Activated CD4-positive, alpha-beta T cell treated with anti-CD3 and anti-CD28 coated beads, Interleukin-10, Interleukin-2, amounts not matched to agents 100 ng/mL and 50 ng/mL, durations not matched to agents 16 hours and 8 hours (primary cell): ENCODE results near the gene TANC1.
A peak's percentile ranks its signal among the peaks of the same experiment; 100 is the strongest.

Source experiments
- DNase-seq: peaks from one replicate; pipeline ENCODE4 v3.0.0-alpha.2; 2020

Gene TANC1

GRCh38 chr2:158968396-158969161, at the start of gene TANC1:
TANC1 (plus strand) TSS chr2:158968640; CDS start chr2:159065911, 97,271 bp downstream.
- peak; percentile 81 for DNase-seq

DNA sequence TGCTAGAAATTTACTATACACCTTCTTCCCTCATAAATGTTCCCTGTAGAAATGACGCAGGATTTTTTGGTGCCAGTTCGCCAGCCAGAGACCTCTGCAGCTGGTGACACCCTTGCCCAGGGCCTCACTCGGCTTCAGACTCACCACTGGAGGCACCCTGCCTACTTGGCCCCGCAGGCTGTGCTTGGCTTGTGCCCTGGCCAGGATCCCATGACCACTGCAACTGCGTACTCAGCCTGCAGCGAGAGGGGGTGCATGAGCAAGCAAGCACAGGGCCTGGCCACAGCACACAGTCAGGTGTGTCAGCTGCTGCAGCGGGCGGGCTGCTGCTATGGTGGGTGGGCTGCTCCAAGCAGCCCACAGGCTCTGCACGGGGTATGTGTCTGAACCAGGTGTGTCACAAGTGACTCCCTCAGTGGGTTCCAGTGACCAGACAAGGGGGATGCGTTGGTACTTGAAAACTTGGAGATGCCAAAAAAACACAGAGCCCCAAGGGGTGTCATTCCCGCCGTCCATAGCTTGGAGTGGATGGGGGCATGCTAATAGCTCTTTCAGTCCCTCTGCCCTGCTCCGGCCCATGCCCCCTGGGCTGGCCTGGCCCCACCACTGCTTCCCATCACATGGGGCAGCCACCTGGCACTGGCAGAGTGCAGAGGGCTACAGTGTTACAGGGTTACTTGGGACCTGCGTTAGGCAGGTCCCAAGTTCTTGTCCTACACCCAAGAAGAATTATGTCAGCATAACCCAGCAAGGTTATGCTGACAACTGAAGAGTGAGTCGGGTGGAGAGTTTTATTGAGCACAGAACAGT, 46.6 kb upstream of the TANC1 start:
- no peak for DNase-seq

- no peak for DNase-seq
These were observed 45.8 kb upstream of the TANC1 start for GRCh38 chr2:158922601-158923000.

- DNase-seq: no peak
These were observed 45.3 kb upstream of the TANC1 start for GRCh38 chr2:158923180-158923594.

DNA sequence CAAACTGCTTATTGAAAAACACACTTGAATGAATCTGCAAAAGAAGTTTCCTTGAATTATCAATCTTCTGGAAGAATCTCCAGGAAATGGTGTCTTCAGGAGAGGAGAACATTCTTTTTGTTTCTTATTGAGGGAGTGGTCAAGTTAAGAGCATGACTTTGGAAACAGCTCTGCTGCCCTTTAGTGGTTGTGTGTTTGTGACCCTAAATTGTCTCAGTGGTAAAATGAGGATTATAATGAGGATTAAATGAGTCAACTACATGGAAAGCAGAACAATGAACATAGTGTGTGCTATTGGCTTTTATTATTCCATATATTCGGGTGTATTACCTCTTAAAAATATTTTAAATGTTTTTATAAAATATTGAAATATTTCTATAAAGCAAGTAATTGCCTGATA, 44.8 kb upstream of the TANC1 start:
- DNase-seq: no peak

GRCh38 chr2:158926478-158926948, 41.9 kb upstream of the TANC1 start:
- DNase-seq: no peak

- DNase-seq: no peak
These were observed 39.9 kb upstream of the TANC1 start for GRCh38 chr2:158928515-158928914.

DNA sequence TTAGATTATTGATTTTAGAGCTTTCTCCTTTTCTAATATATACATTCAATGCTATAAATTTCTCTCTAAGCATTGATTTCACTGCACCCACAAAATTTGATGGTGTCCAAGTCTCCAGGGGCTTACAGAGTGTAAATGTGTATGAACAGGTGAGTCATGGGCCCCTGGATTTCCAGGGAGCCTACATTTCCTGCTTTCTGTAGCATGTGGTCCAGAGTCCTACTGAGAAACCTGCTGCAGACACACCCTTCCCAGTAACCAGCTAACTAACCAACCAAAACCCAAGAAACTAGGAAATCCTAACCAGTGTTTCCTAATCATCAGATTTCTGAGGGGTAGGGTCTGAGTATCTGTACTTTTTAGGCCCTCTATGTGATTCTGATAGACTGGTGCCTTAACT, 39.5 kb upstream of the TANC1 start:
- no peak for DNase-seq

GRCh38 chr2:158931572-158931971, 36.9 kb upstream of the TANC1 start:
- no peak for DNase-seq

- DNase-seq: no peak
These were observed 36.3 kb upstream of the TANC1 start for GRCh38 chr2:158932131-158932645.

DNA sequence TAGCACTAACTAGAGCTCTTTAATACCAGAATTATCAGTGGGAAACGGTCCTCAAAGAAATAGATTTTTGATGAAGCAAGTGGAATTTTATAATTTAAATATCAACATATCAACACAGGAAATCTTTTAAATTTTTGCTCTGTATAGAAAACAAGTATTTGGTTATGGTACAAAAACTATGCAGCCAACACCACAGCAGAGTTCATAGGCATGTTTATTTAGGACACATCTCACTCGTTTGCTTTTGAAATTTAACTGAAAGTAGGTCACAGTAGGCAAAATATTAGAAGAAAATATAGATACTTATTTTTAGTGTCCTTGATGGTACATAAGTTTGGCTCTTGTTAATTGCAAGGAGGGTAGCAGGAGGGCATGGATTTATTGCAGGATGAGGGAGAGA, 34.3 kb upstream of the TANC1 start:
- no peak for DNase-seq

DNA sequence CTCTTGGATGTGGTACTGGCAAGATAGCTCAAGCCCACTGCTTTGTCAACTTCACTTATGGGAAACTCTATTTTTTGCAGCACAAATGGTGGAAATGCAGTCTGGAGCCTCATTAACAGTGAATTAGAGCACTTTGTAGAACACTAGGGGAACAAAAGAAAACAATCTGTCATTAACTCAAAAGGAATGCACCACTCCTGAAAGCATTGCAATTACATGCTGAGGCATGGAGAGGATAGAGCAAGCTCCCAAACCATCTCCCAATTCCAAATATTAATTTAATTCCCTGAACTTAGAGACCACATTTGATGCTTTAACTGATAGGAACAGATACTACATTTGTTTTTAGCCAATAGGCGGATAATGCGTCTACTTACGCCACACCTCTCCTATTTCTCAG, 32.8 kb upstream of the TANC1 start:
- DNase-seq: no peak

DNA sequence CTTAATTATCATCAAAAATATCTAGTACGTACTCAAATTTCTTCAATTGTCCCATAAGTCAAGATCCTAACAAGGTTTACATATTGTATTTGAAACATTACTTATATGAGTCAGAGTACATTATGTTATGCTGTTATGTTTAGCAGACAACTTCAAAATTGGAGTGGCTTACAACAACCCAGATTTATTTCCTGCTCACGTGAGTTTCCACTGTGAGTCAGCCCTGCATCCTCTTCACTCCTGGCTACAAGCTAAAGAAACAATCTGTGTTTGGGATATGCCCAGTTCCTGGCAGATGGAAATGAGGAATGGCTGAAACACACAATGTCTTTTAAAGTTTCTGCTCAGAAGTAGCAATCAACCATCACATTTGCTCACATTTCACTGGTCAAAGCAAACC, 31.5 kb upstream of the TANC1 start:
- no peak for DNase-seq

DNA sequence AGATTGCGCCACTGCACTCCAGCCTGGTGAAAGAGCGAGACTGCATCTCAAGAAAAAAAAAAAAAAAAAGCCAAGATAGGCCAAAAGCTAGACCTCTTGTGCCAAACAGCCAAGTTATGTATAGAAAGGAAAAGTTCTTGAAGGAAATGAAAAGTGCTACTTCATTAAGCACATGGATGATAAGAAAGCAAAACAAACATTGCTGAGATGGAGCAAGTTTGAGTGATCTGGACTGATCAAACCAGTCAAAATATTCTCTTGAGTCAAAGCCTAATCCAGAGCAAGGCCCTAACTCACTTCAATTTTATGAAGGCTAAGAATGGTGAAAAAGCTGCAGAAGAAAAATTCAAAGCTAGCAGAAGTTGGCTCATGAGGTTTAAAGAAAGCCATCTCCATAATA, 28.1 kb upstream of the TANC1 start:
- no peak for DNase-seq

GRCh38 chr2:158943973-158944372, 24.5 kb upstream of the TANC1 start:
- DNase-seq: no peak

GRCh38 chr2:158948964-158949699, 19.3 kb upstream of the TANC1 start:
- DNase-seq: no peak

DNA sequence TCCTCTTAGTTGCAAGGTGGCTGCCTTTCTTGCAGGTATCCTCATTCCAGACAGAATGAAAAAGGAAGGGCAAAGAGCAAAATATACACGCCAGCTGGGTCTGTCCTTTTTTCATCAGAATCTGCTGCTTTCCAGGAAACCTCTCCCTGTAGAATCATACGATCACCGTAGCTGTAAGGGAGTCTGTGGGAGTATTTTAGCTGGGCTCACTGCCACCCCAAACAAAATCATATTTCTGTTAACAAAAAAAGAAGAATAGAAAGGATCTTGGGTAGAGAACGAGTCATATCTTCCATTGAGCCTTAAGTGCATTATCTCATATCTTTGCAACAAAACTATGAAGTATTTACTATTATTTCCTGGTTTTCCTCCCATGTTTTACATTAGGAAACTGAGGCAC, 15.0 kb upstream of the TANC1 start:
- DNase-seq: no peak

- DNase-seq: peak; percentile 40
These were observed 14.3 kb upstream of the TANC1 start for GRCh38 chr2:158953926-158954763.

GRCh38 chr2:158955842-158956365, 12.5 kb upstream of the TANC1 start:
- DNase-seq: no peak

GRCh38 chr2:158958365-158958764, 10.1 kb upstream of the TANC1 start:
- no peak for DNase-seq

DNA sequence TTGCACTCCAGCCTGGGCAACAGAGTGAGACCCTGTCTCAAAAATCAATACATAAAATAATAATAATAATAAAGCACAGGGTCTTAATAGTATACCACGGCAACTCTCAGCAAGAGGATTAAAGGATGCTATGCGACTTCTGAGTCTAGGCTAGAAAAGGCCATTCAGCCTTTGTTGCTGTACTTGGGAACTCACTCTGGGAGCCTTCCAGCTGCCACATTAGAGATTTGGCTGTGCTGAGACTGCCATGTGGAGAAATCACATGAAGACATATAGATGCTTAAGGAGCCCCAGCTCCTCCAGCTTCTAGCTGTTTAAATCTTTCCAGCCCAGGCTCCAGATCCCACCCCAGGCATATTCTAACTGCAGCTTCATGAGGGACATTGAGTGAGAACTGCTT, 8.2 kb upstream of the TANC1 start:
- DNase-seq: no peak

DNA sequence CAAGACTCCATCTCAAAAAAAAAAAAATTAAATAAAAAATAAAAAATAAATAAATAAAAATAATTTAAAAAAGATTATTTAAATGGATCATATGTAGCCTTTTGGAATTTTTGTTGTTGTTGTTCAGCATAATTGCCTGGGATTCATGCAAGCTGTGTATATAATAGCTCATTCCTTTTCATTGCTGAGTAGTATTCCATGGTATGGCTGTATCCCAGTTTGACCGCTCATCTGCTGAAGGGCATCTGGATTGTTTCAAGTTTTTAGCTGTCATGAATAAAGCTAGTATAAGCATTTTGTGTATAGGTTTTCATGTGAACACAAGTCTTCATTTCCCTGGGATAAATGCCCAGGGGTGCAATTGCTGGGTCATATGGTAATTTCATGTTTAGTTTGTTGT, 6.4 kb upstream of the TANC1 start:
- no peak for DNase-seq
